PFSK-1 (cell line): ENCODE data around the gene CTSW.

ENCODE experiments used
- FOXP2 ChIP-seq: optimal IDR thresholded peaks from 2 replicates; pipeline ENCODE3; 2011; ENCODE audit warnings: borderline replicate concordance, control low read depth, inconsistent platforms; ENCODE audit not compliant: insufficient read depth; ENCODE audit errors: extremely low read length, extremely low read depth
- POLR2AphosphoS5 ChIP-seq: IDR thresholded peaks from 2 replicates; pipeline ENCODE4 v1.6.1; 2012; ENCODE audit warnings: low read depth, mild to moderate bottlenecking, control low read depth, low read length, moderate library complexity
- SIN3A ChIP-seq: IDR thresholded peaks from 2 replicates; pipeline ENCODE4 v1.6.1; 2012; ENCODE audit warnings: mild to moderate bottlenecking, low read length, moderate library complexity, borderline replicate concordance; ENCODE audit not compliant: insufficient read depth
- TAF1 ChIP-seq: IDR thresholded peaks from 2 replicates; pipeline ENCODE4 v1.6.1; 2012; ENCODE audit warnings: low read length, control low read depth, borderline replicate concordance; ENCODE audit not compliant: insufficient read depth
- TF ChIP-seq, protein P1 (sequence below), 2 experiments: IDR thresholded peaks; 2 replicates each; pipeline versions ENCODE4 v1.6.1 to v1.8.0; 2011 to 2012; ENCODE audit warnings: low read depth in 2 of 2, low read length in 2 of 2, control low read depth in 1 of 2, inconsistent platforms in 1 of 2, mild to moderate bottlenecking in 1 of 2, moderate library complexity in 1 of 2; ENCODE audit not compliant: insufficient read depth in 1 of 2

DNA sequence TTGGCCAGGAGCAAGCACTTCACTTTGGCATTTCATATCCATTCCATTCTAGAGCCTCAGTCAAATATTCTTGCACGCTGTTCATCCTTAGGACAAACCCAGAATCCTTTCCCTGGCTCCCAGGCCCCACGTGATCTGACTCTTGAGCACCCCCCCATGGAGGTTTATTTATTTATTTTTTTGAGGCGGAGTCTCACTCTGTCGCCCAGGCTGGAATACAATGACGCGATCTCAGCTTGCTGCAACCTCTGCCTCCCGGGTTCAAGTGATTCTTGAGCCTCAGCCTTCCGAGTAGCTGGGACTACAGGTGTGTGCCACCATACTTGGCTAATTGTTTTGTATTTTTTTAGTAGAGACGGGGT lies 52.9 kb downstream of the CTSW start:
- TF ChIP-seq, protein P1, sequence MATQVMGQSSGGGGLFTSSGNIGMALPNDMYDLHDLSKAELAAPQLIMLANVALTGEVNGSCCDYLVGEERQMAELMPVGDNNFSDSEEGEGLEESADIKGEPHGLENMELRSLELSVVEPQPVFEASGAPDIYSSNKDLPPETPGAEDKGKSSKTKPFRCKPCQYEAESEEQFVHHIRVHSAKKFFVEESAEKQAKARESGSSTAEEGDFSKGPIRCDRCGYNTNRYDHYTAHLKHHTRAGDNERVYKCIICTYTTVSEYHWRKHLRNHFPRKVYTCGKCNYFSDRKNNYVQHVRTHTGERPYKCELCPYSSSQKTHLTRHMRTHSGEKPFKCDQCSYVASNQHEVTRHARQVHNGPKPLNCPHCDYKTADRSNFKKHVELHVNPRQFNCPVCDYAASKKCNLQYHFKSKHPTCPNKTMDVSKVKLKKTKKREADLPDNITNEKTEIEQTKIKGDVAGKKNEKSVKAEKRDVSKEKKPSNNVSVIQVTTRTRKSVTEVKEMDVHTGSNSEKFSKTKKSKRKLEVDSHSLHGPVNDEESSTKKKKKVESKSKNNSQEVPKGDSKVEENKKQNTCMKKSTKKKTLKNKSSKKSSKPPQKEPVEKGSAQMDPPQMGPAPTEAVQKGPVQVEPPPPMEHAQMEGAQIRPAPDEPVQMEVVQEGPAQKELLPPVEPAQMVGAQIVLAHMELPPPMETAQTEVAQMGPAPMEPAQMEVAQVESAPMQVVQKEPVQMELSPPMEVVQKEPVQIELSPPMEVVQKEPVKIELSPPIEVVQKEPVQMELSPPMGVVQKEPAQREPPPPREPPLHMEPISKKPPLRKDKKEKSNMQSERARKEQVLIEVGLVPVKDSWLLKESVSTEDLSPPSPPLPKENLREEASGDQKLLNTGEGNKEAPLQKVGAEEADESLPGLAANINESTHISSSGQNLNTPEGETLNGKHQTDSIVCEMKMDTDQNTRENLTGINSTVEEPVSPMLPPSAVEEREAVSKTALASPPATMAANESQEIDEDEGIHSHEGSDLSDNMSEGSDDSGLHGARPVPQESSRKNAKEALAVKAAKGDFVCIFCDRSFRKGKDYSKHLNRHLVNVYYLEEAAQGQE (IDR thresholded peaks at IDR 0.05; ENCODE audit: insufficient read depth in 1 of 2, low read depth in 2 of 2, low read length in 2 of 2), result no peak
- no peak for TF ChIP-seq POLR2AphosphoS5
- no peak for TF ChIP-seq SIN3A
- TF ChIP-seq TAF1, result no peak
- TF ChIP-seq FOXP2, result no peak
